SK-N-SH (cell line): ENCODE data around the gene ALDH16A1. TPM values are rescaled to one million over a fixed set of nuclear protein-coding genes. Genes with fewer than 3 reads are reported as not detected.

Experiments used
- CTCF ChIA-PET: fragments of 300-600, 350-600 bp; formaldehyde crosslinking; extraction: SDS; loops from one replicate; lab custom pipeline; 2021; lab: Yijun Ruan, JAX
- POLR2A ChIA-PET: fragments of 350-600 bp; sonication (Branson Sonifier 250); formaldehyde crosslinking; extraction: SDS; loops from one replicate; lab custom pipeline; 2020; ENCODE audit warnings: antibody characterized with exemption, inconsistent platforms; lab: Yijun Ruan, JAX
- DNase-seq: peaks from one replicate; pipeline ENCODE4 v3.0.0; 2012
- H2AFZ ChIP-seq: fragments of 200-600 bp; sonication (generic); 2 replicates; pipeline ENCODE4 v1.8.1; 2016; ENCODE audit warnings: antibody characterized with exemption, mild to moderate bottlenecking, low read depth
- H3F3A ChIP-seq: fragments of 200-600 bp; sonication (generic); replicated peaks from 2 replicates; pipeline ENCODE3; 2016; ENCODE audit warnings: antibody characterized with exemption, mild to moderate bottlenecking; ENCODE audit not compliant: insufficient read depth
- H3K27ac ChIP-seq, 2 experiments: fragments of 200-500 bp in 1 of 2; fragments of 200-600 bp in 1 of 2; sonication (Bioruptor generic) in 1 of 2; sonication (generic), shearing (Covaris generic) in 1 of 2; 2 replicates each; pipeline versions ENCODE4 v1.5.1 to v1.6.1; 2014 to 2016; ENCODE audit warnings: low read depth in 2 of 2, inconsistent platforms in 1 of 2, low read length in 1 of 2, mild to moderate bottlenecking in 1 of 2, mixed read lengths in 1 of 2
- H3K27me3 ChIP-seq: fragments of 200-600 bp; sonication (generic), shearing (Covaris generic); 2 replicates; pipeline ENCODE4 v1.6.1; 2016; ENCODE audit warnings: mixed run types; ENCODE audit not compliant: insufficient read depth
- H3K36me3 ChIP-seq, 2 experiments: fragments of 200-500 bp in 1 of 2; fragments of 200-600 bp in 1 of 2; sonication (Bioruptor generic) in 1 of 2; sonication (generic) in 1 of 2; replicated peaks in 1 of 2; 2 replicates each; pipeline versions ENCODE3 to v1.5.1; 2014 to 2016; ENCODE audit warnings: low read length in 1 of 2, mild to moderate bottlenecking in 1 of 2; ENCODE audit not compliant: insufficient read depth in 2 of 2, control insufficient read depth in 1 of 2
- H3K4me1 ChIP-seq, 2 experiments: fragments of 200-500 bp in 1 of 2; fragments of 200-600 bp in 1 of 2; sonication (Bioruptor generic) in 1 of 2; sonication (generic), shearing (Covaris generic) in 1 of 2; 2 replicates each; pipeline versions ENCODE4 v1.5.1 to v1.6.1; 2014 to 2016; ENCODE audit warnings: low read depth in 1 of 2, low read length in 1 of 2, mixed run types in 1 of 2; ENCODE audit not compliant: insufficient read depth in 2 of 2, control insufficient read depth in 1 of 2
- H3K4me2 ChIP-seq: fragments of 200-600 bp; sonication (generic), shearing (Covaris generic); 2 replicates; pipeline ENCODE4 v1.6.1; 2017; ENCODE audit warnings: mixed run types
- H3K4me3 ChIP-seq, 2 experiments: fragments of 200-500 bp in 1 of 2; fragments of 200-600 bp in 1 of 2; sonication (Bioruptor generic) in 1 of 2; sonication (generic), shearing (Covaris generic) in 1 of 2; 2 replicates each; pipeline versions ENCODE4 v1.5.1 to v1.8.1; 2014 to 2016; ENCODE audit warnings: low read depth in 2 of 2, inconsistent platforms in 1 of 2, low read length in 1 of 2, mild to moderate bottlenecking in 1 of 2, mixed read lengths in 1 of 2, moderate library complexity in 1 of 2
- H3K79me2 ChIP-seq: fragments of 200-600 bp; sonication (generic); 2 replicates; pipeline ENCODE4 v1.8.1; 2017; ENCODE audit warnings: mild to moderate bottlenecking; ENCODE audit not compliant: insufficient read depth
- H3K9ac ChIP-seq: fragments of 200-600 bp; sonication (generic); 2 replicates; pipeline ENCODE4 v1.6.1; 2017; ENCODE audit warnings: mixed run types
- H3K9me2 ChIP-seq: fragments of 200-600 bp; sonication (generic); 2 replicates; pipeline ENCODE4 v1.6.1; 2017; ENCODE audit warnings: mixed run types
- H3K9me3 ChIP-seq: fragments of 200-600 bp; sonication (generic); 2 replicates; pipeline ENCODE4 v1.6.1; 2017; ENCODE audit warnings: mixed run types, mild to moderate bottlenecking, moderate library complexity
- H4K20me1 ChIP-seq: fragments of 200-600 bp; sonication (generic); 2 replicates; pipeline ENCODE4 v1.6.1; 2017; ENCODE audit warnings: mild to moderate bottlenecking, mixed run types; ENCODE audit not compliant: insufficient read depth
- EP300 ChIP-seq, 2 experiments: IDR thresholded peaks; 2 replicates each; pipeline versions ENCODE4 v1.4.0 to v1.6.1; 2012; ENCODE audit warnings: borderline replicate concordance in 1 of 2, low read depth in 1 of 2, low read length in 1 of 2
- FOXJ3 ChIP-seq: sonication (generic); formaldehyde crosslinking; IDR thresholded peaks from 2 replicates; pipeline ENCODE4 v1.5.1; 2020; ENCODE audit warnings: mild to moderate bottlenecking, missing genetic modification reagents
- FOXM1 ChIP-seq: IDR thresholded peaks from 2 replicates; pipeline ENCODE4 v1.4.0; 2012; ENCODE audit warnings: low read depth, mild to moderate bottlenecking
- GABPA ChIP-seq: IDR thresholded peaks from 2 replicates; pipeline ENCODE4 v1.4.0; 2012; ENCODE audit warnings: low read depth, mild to moderate bottlenecking
- JUND ChIP-seq: IDR thresholded peaks from 2 replicates; pipeline ENCODE4 v1.4.0; 2012
- MXI1 ChIP-seq: IDR thresholded peaks from 2 replicates; pipeline ENCODE4 v1.6.1; 2012; ENCODE audit warnings: mild to moderate bottlenecking, low read depth, low read length, improper control_type of control experiment
- NFIC ChIP-seq: IDR thresholded peaks from 2 replicates; pipeline ENCODE4 v1.4.0; 2012; ENCODE audit warnings: borderline replicate concordance
- NRF1 ChIP-seq: IDR thresholded peaks from 2 replicates; pipeline ENCODE4 v1.6.1; 2012; ENCODE audit warnings: low read depth, mild to moderate bottlenecking, low read length
- POLR2AphosphoS5 ChIP-seq: IDR thresholded peaks from 2 replicates; pipeline ENCODE4 v1.6.1; 2012; ENCODE audit warnings: low read depth, low read length
- RXRA ChIP-seq: IDR thresholded peaks from 2 replicates; pipeline ENCODE4 v1.4.0; 2012; ENCODE audit warnings: low read depth, mild to moderate bottlenecking, borderline replicate concordance
- SMC3 ChIP-seq: IDR thresholded peaks from 2 replicates; pipeline ENCODE4 v1.6.1; 2012; ENCODE audit warnings: low read depth, low read length, improper control_type of control experiment
- TCF12 ChIP-seq: IDR thresholded peaks from 2 replicates; pipeline ENCODE4 v1.4.0; 2012
- YY1 ChIP-seq: IDR thresholded peaks from 2 replicates; pipeline ENCODE4 v1.4.0; 2012; ENCODE audit warnings: low read depth, mild to moderate bottlenecking
- WGBS: methylation state at CpG from one replicate; pipeline ENCODE4 v1.1.6; 2017; ENCODE audit warnings: low lambda C conversion rate; 5-methylcytosine and 5-hydroxymethylcytosine counted together
- polyA plus RNA-seq, 3 experiments: library from polyadenylated mRNA; depleted of rRNA; stranded (reverse); fragments of >200 nt; gene quantifications; 2 replicates each; pipeline ENCODE4 v1.2.3, GENCODE V29; 2012
- TF ChIP-seq, protein P1 (sequence below): IDR thresholded peaks from 2 replicates; pipeline ENCODE4 v1.6.1; 2012; ENCODE audit warnings: mild to moderate bottlenecking, low read depth, low read length, moderate library complexity
- TF ChIP-seq, protein P2 (sequence below): IDR thresholded peaks from 2 replicates; pipeline ENCODE4 v1.4.0; 2012; ENCODE audit warnings: low read depth, borderline replicate concordance
- TF ChIP-seq, protein P3 (sequence below): fragments of 200-600 bp; sonication (generic); IDR thresholded peaks from 2 replicates; pipeline ENCODE4 v1.6.1; 2017; ENCODE audit warnings: antibody characterized with exemption, mild to moderate bottlenecking, moderate library complexity

Gene ALDH16A1
- polyA plus RNA-seq, 1 of the 3 experiments (the other 2 are of a cell fraction), result 15.7 TPM

DNA sequence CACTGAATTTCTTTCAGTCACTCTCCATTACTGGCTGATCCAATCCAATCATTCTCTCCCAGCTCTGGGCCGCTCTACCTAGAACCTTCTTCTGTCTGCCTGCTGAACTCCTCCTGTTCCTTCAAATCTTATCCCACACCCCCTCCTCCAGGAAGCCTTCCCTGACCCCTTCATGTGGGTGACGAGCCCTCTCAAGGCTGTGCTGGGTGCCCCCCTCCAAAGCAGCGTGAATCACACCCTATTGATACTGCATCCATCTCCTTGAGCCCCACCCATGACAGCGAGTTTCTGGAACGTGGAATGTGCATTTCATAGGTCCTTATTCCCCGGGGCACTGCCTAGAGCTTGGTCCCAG is 4.6 kb upstream of the ALDH16A1 start:
- no peak for DNase-seq
- H3K4me1 ChIP-seq, result peaks cover 0 to 10% of the 10 kb centered on the region in 2 experiments; a peak in 2 of 4 replicates
- ChIA-PET POLR2A (no interaction called here), CTCF (interaction anchor here (0.7 to 11.2 kb wide), 4 partner anchors 25 to 56 kb away, joined by 3 to 149 read pairs (median 4); partner anchors contain the start of genes FLT3LG and KASH5)
- peaks cover 27% of the 10 kb centered on the region for H3K79me2 ChIP-seq
- no peaks in the 10 kb centered on the region for H3K27me3 ChIP-seq
- no peak overlapping the region for H2AFZ ChIP-seq
- peaks cover 25% of the 10 kb centered on the region for H3F3A ChIP-seq
- H3K9me3 ChIP-seq, result no peaks in the 10 kb centered on the region
- H3K4me2 ChIP-seq, result no peak overlapping the region
- peaks cover 12 to 13% of the 10 kb centered on the region in 2 experiments for H3K36me3 ChIP-seq
- H4K20me1 ChIP-seq, result no peaks in the 10 kb centered on the region; the same call in 1 of the 2 replicates
- 97% methylated on average over 6 of the region's 6 CpGs for WGBS
- no peak overlapping the region for H3K4me3 ChIP-seq
- TF ChIP-seq, protein P1, sequence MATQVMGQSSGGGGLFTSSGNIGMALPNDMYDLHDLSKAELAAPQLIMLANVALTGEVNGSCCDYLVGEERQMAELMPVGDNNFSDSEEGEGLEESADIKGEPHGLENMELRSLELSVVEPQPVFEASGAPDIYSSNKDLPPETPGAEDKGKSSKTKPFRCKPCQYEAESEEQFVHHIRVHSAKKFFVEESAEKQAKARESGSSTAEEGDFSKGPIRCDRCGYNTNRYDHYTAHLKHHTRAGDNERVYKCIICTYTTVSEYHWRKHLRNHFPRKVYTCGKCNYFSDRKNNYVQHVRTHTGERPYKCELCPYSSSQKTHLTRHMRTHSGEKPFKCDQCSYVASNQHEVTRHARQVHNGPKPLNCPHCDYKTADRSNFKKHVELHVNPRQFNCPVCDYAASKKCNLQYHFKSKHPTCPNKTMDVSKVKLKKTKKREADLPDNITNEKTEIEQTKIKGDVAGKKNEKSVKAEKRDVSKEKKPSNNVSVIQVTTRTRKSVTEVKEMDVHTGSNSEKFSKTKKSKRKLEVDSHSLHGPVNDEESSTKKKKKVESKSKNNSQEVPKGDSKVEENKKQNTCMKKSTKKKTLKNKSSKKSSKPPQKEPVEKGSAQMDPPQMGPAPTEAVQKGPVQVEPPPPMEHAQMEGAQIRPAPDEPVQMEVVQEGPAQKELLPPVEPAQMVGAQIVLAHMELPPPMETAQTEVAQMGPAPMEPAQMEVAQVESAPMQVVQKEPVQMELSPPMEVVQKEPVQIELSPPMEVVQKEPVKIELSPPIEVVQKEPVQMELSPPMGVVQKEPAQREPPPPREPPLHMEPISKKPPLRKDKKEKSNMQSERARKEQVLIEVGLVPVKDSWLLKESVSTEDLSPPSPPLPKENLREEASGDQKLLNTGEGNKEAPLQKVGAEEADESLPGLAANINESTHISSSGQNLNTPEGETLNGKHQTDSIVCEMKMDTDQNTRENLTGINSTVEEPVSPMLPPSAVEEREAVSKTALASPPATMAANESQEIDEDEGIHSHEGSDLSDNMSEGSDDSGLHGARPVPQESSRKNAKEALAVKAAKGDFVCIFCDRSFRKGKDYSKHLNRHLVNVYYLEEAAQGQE, result no peak
- TF ChIP-seq EP300 (IDR thresholded peaks at IDR 0.05; ENCODE audit: borderline replicate concordance in 1 of 2, low read depth in 1 of 2, low read length in 1 of 2) (no peak), NRF1 (no peak), SMC3 (no peak), RXRA (no peak), YY1 (no peak), GABPA (no peak), MXI1 (no peak), NFIC (no peak), FOXJ3 (CRISPR knock-in tag) (no peak), FOXM1 (no peak), POLR2AphosphoS5 (no peak), JUND (no peak), TCF12 (no peak)
- TF ChIP-seq, protein P2, sequence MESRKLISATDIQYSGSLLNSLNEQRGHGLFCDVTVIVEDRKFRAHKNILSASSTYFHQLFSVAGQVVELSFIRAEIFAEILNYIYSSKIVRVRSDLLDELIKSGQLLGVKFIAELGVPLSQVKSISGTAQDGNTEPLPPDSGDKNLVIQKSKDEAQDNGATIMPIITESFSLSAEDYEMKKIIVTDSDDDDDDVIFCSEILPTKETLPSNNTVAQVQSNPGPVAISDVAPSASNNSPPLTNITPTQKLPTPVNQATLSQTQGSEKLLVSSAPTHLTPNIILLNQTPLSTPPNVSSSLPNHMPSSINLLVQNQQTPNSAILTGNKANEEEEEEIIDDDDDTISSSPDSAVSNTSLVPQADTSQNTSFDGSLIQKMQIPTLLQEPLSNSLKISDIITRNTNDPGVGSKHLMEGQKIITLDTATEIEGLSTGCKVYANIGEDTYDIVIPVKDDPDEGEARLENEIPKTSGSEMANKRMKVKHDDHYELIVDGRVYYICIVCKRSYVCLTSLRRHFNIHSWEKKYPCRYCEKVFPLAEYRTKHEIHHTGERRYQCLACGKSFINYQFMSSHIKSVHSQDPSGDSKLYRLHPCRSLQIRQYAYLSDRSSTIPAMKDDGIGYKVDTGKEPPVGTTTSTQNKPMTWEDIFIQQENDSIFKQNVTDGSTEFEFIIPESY, result no peak
- TF ChIP-seq, protein P3, sequence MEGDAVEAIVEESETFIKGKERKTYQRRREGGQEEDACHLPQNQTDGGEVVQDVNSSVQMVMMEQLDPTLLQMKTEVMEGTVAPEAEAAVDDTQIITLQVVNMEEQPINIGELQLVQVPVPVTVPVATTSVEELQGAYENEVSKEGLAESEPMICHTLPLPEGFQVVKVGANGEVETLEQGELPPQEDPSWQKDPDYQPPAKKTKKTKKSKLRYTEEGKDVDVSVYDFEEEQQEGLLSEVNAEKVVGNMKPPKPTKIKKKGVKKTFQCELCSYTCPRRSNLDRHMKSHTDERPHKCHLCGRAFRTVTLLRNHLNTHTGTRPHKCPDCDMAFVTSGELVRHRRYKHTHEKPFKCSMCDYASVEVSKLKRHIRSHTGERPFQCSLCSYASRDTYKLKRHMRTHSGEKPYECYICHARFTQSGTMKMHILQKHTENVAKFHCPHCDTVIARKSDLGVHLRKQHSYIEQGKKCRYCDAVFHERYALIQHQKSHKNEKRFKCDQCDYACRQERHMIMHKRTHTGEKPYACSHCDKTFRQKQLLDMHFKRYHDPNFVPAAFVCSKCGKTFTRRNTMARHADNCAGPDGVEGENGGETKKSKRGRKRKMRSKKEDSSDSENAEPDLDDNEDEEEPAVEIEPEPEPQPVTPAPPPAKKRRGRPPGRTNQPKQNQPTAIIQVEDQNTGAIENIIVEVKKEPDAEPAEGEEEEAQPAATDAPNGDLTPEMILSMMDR, result no peak
- H3K27ac ChIP-seq, result no peak overlapping the region
- no peaks in the 10 kb centered on the region for H3K9me2 ChIP-seq
- no peak overlapping the region for H3K9ac ChIP-seq
